22Rv1 (cell line): ENCODE measurements around the gene SEC14L3.

Experiments used
- H3K27ac ChIP-seq: fragments of 450-650 bp; 2 replicates; pipeline ENCODE4 v1.5.1; 2017
- CTCF ChIP-seq: fragments of 450-650 bp; IDR thresholded peaks from 2 replicates; pipeline ENCODE4 v1.5.1; 2017; ENCODE audit warnings: mild to moderate bottlenecking
- ZFX ChIP-seq: fragments of 450-650 bp; IDR thresholded peaks from 2 replicates; pipeline ENCODE4 v1.6.1; 2017; ENCODE audit warnings: antibody characterized with exemption, borderline replicate concordance

The SEC14L3 gene

DNA sequence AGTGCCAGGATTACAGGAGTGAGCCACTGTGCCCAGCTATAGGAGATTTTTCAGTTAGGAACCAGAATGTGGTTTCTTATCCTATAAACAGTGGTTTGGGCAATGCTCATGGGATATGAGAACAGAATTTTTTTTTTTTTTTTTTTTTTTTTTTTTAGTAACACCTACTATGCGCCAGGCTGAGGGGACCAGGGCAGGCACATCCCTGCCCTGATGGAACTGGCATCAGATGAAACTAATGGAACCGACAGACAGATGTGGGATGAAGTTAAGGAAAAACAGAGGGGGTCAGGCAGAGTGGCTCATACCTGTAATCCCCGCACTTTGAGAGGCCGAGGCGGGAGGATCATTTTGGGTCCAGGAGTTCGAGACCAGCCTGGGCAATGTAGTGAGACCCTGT, 28.8 kb upstream of the SEC14L3 start:
- TF ChIP-seq ZFX (no peak), CTCF (no peak)
- H3K27ac ChIP-seq = no peak overlapping the region

DNA sequence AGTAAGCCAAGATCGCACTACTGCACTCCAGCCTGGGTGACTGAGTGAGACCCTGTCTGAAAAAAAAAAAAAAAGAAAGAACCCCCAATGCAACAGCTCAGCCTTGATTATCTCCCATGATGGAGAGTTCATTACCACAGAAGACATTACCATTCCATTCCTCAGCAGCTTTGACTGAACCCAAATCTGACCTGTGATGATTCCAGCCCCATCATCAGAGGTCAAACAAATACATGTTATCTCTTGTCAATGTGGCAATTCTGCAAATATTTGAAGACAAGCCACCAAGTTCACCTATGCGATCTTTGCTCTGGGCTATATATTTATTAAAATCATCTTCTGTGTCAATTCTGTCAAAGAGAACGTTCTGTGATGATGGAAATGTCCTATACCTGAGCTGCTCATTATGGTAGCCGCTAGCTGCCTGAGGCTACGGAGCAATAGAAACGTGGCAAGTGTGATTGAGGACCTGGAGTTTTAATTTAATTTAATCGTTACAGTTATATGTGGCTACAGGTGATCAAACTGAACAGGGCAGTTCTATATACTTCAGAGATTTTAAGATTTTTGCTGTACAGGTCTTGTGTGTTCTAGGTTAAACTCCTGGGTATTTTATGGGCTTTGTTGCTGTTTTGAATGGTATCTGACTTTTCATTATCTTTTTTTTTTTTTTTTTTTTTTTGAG, 25.8 kb upstream of the SEC14L3 start:
- H3K27ac ChIP-seq = no peak overlapping the region
- TF ChIP-seq CTCF (no peak), ZFX (no peak)

DNA sequence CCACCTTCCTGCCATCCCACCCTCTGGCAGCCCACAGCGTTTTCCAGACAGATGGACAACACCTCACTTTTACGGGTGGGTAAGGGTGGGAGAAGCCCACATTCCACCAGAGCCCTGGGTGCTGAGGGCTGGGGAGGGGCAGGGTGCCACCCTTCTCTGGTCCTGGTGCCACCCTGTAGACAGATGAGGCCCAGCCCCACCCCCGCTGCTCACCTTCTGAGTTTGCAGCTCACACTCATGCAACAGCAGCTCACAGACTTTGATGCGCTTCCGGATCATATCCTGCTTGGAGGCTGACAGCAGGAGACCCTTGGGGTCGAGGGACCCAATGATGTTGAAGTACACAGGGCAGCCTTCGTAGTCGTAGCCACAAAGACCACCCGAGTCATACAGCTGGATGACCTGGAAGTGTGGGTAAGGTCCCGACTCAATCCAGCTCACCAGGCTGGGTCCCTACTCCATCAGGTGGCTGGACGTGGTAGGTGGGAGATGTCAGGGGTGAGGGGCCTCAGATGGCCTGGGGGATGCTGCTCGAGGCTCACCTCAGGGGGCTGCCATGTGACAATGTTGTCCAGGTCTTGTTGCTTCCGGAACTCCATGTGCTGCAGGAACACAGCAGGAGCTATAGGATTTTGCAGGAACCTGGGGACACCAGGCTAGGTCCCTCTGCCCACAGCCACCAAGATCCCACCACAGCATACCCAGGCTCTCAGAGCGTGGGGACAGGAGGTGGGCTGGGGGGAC, 23.4 kb upstream of the SEC14L3 start:
- no peak overlapping the region for H3K27ac ChIP-seq
- TF ChIP-seq ZFX (no peak), CTCF (no peak)

DNA sequence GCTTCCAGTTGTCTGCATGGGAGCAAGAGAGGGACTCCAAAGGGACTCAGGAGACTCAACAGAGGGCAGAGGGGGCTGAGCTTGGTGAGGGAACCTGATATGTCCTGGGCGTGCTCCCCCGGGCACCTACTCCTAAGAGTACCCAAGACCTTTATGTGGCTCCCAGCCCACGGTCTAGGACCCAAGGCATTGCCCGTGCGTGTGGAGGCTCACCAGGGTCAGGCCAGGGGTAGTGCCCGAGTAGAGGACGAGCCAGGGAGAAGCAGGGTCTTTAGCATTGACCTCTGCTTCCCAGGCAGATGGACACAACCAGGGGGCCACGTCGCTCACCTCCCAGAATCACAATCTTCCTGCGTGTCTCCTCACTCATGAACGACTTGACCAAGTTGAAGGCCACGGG, 20.3 kb upstream of the SEC14L3 start:
- H3K27ac ChIP-seq = no peak overlapping the region
- TF ChIP-seq CTCF (no peak), ZFX (no peak)

DNA sequence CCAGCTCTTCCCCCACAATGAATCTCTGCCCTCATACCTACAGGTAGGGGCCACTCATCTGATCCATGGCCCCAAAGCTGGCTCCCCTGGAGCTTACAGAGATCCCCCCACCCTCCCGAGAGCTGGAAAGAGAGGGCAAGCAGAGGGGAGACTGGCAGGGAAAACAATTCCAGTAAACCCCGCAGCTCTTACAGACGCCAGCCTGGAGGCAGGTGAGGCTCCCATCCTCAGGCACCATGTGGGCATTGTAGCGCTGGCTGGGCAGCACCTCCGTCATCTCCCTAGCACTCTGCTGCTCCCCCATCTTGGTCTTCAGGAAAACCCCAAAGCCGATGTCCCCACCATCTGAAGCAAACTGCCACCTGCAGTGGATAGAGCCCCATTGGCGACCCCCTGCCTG, 19.6 kb upstream of the SEC14L3 start:
- H3K27ac ChIP-seq = no peak overlapping the region
- TF ChIP-seq CTCF = no peak

DNA sequence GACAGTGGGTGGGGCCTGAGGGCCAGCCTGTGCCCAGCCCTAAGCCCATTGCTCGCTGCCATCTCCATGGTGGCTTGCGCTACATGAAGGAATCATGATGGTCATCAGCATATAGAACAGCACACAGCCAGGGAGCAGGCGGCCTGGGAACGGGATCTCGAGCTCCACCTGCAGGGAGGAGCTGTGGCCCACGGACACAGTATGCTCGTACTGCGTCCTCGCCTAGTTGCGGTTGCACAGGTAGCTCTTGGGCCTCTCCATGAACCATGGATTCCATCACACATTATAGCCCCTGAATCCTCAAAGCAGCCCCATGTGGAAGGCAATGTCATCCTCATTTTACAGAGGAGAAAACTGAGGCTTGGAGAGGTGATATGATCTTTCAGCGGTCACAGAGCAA, 18.6 kb upstream of the SEC14L3 start:
- H3K27ac ChIP-seq = no peak overlapping the region
- TF ChIP-seq CTCF = peak; percentile 75
- no peak for TF ChIP-seq ZFX

DNA sequence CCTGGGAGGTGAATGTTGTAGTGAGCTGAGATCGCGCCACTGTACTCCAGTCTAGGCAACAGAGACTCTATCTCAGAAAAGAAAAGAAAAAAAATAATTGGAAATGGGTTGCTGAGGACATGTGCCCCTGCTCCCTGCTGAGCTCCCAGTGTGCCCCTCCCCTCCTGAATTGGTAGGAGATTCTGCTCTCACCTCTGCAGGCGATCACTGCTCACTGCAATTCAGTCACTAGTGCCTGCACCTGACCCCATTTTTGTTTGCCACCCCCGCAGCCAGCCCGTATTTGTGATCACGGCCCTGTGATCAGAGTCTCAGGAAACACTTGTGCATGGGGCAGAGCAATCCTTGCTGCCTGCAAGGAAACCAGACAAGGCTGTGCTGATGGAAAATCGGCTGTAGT, 16.3 kb upstream of the SEC14L3 start:
- no peak for TF ChIP-seq ZFX
- no peak for TF ChIP-seq CTCF
- H3K27ac ChIP-seq = no peak overlapping the region
